ENCODE results near the gene NKD1.
"Not testable (repeated sequence)": the region's sequence is repeated elsewhere in the genome, so short reads cannot be mapped to it uniquely, and the experiment has no call there.

The NKD1 gene

DNA sequence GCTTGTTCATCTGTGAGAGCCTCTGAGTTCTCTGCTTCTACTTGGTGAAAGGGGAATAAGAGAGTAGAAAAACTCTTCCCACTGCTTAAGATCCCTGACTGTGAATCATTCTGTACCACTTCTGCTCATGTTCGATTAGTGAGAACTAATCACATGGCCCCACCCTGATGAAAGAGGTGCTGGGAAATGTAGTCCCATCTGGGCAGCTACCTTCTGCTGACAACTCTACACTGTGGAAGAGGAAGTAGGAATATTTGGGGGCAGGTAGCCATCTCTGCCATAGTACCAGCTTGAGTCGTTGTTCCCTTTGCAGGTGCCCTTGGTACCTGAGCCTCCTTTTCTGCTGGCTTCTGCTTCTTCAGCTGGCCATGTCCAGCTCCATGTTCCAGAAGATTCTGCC is 29.9 kb downstream of the NKD1 start:
- DNase-seq (ENCODE audit: low read depth): no peak

- not testable (repeated sequence) for DNase-seq (ENCODE audit: low read depth)
Observed at GRCh38 chr16:50579373-50579772, 31.2 kb downstream of the NKD1 start.

- DNase-seq (ENCODE audit: low read depth): no peak
Observed at GRCh38 chr16:50580180-50580798, 32.1 kb downstream of the NKD1 start.

DNA sequence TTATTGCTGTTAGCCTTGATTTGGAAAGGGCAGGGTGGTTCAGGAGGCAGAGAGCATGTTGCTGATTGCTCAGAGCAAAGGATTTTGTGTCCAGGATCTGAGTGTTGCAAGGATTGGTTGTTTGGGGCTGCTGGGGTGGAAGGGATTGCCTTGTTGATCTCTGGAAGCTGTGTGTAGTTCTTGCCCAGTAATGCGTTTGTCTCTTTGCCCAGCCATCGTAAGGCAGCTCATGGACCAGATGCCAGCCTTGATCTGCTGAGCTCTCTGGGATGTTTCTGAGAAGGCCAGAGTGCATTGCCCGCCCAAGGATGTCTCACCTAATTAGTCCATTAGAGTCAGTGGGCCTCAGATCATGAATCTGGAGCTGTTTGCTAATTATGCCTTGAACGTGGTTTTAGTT is 33.6 kb downstream of the NKD1 start:
- DNase-seq (ENCODE audit: low read depth): no peak

- DNase-seq (ENCODE audit: low read depth): no peak
Observed at GRCh38 chr16:50583211-50583610, 35.0 kb downstream of the NKD1 start.

DNA sequence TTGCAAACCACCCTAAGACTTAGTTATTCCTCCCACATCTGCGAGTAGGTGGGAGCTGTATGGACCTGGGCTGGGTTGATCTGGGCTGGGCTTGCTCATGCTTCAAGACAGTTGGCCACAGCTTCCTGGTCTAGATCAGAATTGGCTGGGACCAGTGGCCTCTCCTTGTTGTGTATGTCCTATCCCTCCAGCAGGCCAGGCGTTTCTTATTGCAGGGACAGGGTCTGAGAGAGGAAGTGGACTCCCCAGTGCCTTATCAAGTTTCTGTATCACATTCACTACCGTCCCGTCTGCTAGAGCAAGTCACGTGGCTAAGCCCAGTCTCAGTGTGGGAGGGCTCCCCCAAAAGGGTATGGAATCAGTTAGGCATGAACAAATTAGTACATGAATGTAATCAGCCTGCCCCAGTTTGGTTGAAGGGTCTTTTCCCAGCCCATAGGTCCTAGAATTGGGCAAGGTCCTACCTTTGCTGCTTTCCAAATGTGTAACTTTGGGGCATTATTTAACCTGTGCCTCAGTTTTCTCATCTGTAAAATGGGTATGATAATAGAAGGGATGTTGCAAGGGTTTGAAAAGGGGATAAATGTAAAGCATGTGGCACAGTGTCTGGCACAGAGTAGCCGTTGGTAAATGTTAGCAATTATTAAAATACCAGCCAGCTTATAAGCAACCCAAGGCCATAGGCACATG is 36.0 kb downstream of the NKD1 start:
- DNase-seq (ENCODE audit: low read depth): no peak

GRCh38 chr16:50585331-50585776 is 37.2 kb downstream of the NKD1 start:
- DNase-seq (ENCODE audit: low read depth): no peak

GRCh38 chr16:50587543-50587942 is 39.3 kb downstream of the NKD1 start:
- no peak for DNase-seq (ENCODE audit: low read depth)

GRCh38 chr16:50588276-50588675 is 40.1 kb downstream of the NKD1 start:
- DNase-seq (ENCODE audit: low read depth): no peak

DNA sequence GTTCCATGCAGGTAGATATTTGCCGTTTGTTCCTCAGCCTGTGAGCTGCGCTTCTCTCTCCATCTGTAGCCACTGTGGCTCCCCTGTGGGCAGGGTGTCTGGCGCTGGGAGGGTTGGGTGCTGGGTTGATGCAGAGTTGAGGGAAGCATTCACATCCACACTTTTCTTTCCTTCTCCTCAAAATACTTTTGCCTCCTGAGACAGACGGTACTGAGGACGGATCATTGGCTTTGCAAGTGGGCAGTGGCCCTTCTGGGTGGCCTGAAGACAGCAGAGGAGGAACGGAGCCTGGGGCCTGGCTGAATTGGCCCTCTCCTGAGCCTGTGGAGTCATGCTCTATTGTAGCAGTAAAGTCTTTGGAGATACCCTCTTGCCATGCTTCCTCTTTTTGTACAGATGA is 43.0 kb downstream of the NKD1 start:
- no peak for DNase-seq (ENCODE audit: low read depth)

- no peak for DNase-seq (ENCODE audit: low read depth)
Observed at GRCh38 chr16:50591800-50592771, 43.9 kb downstream of the NKD1 start.

GRCh38 chr16:50592996-50593395 is 44.8 kb downstream of the NKD1 start:
- no peak for DNase-seq (ENCODE audit: low read depth)

- DNase-seq (ENCODE audit: low read depth): peak; percentile 34
Observed at GRCh38 chr16:50593410-50594150, 45.4 kb downstream of the NKD1 start.

GRCh38 chr16:50594308-50595260 is 46.4 kb downstream of the NKD1 start:
- no peak for DNase-seq (ENCODE audit: low read depth)

DNA sequence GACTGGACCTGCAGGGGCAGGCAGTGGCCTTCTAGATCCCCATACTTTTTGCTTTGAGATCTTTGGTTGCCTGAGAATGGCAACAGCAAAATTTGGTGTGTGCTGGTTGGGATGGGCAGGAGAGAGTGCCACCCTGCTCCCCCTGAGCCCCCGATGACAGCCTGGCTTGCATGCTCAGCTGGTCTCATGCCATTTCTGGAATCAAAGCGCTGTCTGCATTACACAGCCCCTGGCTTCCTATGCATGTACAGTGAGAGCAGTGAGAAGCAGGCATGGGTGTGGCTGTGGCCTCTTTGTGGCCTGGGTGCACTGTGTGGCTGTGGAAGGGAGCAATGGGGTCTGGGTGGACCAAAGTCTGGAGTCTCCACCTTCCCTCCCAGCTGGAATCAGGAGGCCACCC is 47.7 kb downstream of the NKD1 start:
- DNase-seq (ENCODE audit: low read depth): no peak

DNA sequence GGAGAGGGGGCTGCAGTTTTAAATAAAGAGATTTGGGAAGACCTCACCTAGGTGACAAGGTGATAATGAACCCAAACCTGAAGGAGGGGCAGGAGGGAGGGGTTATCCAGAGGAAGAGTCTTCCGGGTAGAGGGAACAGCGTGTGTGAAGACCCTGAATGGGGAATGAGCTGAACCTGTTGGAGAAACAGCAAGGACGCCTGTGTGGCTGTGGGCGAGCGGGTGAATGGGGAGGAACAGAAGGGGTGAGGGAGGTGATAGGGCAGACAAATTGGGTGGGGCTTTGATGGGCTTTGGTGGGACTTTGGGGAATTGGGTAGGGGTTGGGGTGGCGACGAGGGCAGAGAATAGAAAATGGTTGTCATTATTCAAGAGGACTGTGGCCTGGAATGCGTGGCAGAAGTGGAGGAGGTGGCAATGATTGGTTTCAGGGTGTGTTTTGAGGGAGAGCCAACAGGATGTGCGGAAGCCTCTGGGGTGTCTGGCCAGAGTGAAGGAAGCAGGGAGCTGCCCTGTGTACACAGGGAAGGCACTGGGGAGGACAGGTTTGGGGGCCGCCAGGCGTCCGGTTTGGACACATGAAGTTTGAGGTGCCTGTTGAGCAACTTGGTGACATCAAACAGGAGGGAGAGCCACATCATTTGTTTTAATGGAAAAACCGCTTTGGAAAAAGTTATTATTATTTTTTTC is 48.7 kb downstream of the NKD1 start:
- no peak for DNase-seq (ENCODE audit: low read depth)

DNA sequence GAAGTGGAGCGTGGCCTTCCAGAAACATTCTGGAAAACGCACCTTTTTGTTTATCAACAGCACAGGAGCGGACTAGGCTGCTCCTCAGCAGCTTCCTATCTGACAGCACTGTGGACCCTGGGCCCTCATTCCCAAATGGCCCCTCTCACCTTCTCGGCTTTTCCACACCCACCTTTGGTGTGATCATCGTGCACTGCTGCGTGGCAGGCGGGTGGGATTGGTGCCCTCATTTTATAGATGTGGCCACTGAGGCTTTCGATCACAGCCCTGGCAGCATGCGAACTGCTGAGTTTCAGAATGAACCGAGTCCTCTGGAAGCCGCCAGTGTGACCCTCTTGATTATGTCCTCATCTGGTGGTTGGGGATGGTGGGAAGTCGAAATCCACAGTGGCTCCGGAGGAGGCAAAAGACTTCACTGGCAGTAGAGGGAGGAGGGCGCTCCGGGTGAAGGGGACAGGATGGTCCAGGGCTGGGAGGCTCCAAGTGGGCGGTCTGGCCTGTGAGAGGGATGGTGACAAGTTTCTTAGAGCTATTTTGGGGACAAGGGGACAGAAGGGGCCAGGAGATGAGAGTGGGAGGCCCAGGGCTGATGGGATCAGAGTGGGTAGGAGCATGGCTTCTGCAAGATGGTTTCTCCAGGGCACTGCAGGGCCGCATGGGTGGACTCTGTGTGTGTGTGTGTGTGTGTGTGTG is 49.5 kb downstream of the NKD1 start:
- DNase-seq (ENCODE audit: low read depth): no peak

DNA sequence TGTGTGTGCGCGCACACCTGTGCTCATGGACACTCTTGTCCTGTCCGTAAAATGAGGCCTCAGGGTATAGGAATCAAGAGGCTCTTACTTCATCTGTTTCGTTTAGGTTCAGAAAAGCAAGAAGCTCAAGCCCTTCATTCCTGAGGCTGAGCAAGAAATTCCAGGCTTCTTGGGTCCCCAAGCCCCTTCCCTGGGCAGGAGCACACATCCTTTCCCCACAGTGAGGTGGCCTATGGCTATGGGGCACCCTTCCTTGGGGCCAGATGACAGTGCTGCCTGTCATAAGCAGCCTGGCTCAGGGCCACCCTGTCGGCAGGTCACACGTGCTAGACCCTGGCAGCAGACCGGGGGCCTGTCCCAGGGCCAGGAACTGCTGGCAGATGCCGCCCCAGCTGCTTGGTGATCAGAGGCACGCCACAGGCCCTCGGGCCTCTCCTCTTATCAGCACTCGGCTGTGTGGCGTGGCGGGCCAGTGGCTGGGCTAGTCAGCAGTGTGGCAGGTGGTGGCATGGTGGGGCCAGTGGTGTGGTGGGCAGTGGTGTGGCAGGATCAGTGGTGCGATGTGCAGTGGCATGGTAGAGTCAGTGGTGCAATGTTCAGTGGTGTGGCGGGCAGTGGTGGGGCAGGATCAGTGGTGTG is 50.2 kb downstream of the NKD1 start:
- no peak for DNase-seq (ENCODE audit: low read depth)

- DNase-seq (ENCODE audit: low read depth): no peak
Observed at GRCh38 chr16:50598936-50599361, 50.8 kb downstream of the NKD1 start.
